H9 (cell line): ENCODE data around the gene DMD. TPM values are rescaled to one million over a fixed set of nuclear protein-coding genes. Genes with fewer than 3 reads are reported as not detected.
"Not testable (repeated sequence)": the region's sequence is repeated elsewhere in the genome, so short reads cannot be mapped to it uniquely, and the experiment has no call there.

Experiments used
- DNase-seq: peaks from one replicate; pipeline ENCODE4 v3.0.0-alpha.2; 2017
- H2AFZ ChIP-seq: one replicate; pipeline ENCODE4 v1.6.1; 2013; ENCODE audit warnings: mild to moderate bottlenecking, low read length, control low read depth, moderate library complexity
- H2AK5ac ChIP-seq: 2 replicates; pipeline ENCODE4 v1.6.1; 2013; ENCODE audit warnings: low read length, control low read depth, mixed read lengths; ENCODE audit not compliant: insufficient read length
- H2BK120ac ChIP-seq: one replicate; pipeline ENCODE4 v1.6.1; 2013; ENCODE audit warnings: low read depth, mild to moderate bottlenecking, low read length, control low read depth, inconsistent platforms; ENCODE audit not compliant: poor library complexity, severe bottlenecking
- H2BK12ac ChIP-seq: 2 replicates; pipeline ENCODE4 v1.6.1; 2013; ENCODE audit warnings: low read length, control low read depth, mixed read lengths, low read depth; ENCODE audit not compliant: insufficient read length
- H2BK15ac ChIP-seq: 2 replicates; pipeline ENCODE4 v1.6.1; 2013; ENCODE audit warnings: low read depth, low read length, control low read depth
- H2BK20ac ChIP-seq: one replicate; pipeline ENCODE4 v1.6.1; 2013; ENCODE audit warnings: low read depth, mild to moderate bottlenecking, low read length, control low read depth, inconsistent platforms; ENCODE audit not compliant: poor library complexity, severe bottlenecking
- H2BK5ac ChIP-seq: 2 replicates; pipeline ENCODE4 v1.6.1; 2013; ENCODE audit warnings: low read length, control low read depth, mixed read lengths; ENCODE audit not compliant: insufficient read length
- H3K14ac ChIP-seq: 2 replicates; pipeline ENCODE4 v1.6.1; 2013; ENCODE audit warnings: low read length, control low read depth; ENCODE audit not compliant: insufficient read depth
- H3K18ac ChIP-seq: 2 replicates; pipeline ENCODE4 v1.6.1; 2013; ENCODE audit warnings: low read depth, mild to moderate bottlenecking, mixed read lengths, low read length, control low read depth; ENCODE audit not compliant: insufficient read length
- H3K23ac ChIP-seq: 2 replicates; pipeline ENCODE4 v1.6.1; 2013; ENCODE audit warnings: low read length, control low read depth, mixed read lengths, low read depth; ENCODE audit not compliant: insufficient read length
- H3K23me2 ChIP-seq: 2 replicates; pipeline ENCODE4 v1.6.1; 2013; ENCODE audit warnings: low read depth, mild to moderate bottlenecking, mixed read lengths, low read length, control low read depth; ENCODE audit not compliant: insufficient read length, poor library complexity, severe bottlenecking
- H3K27ac ChIP-seq: 2 replicates; pipeline ENCODE4 v1.5.1; 2013; ENCODE audit warnings: low read length, control low read depth, mixed read lengths, low read depth; ENCODE audit not compliant: insufficient read length
- H3K27me3 ChIP-seq: 2 replicates; pipeline ENCODE4 v1.6.1; 2013; ENCODE audit warnings: low read length, control low read depth, inconsistent platforms; ENCODE audit not compliant: insufficient read depth
- H3K4ac ChIP-seq: 2 replicates; pipeline ENCODE4 v1.6.1; 2013; ENCODE audit warnings: low read depth, mild to moderate bottlenecking, control low read depth, inconsistent platforms, low read length, moderate library complexity
- H3K4me1 ChIP-seq: 2 replicates; pipeline ENCODE4 v1.6.1; 2013; ENCODE audit warnings: low read length, control low read depth, inconsistent platforms; ENCODE audit not compliant: insufficient read depth
- H3K4me2 ChIP-seq: 2 replicates; pipeline ENCODE4 v1.6.1; 2013; ENCODE audit warnings: low read length, control low read depth, mixed read lengths; ENCODE audit not compliant: insufficient read length, insufficient read depth
- H3K56ac ChIP-seq: 2 replicates; pipeline ENCODE4 v1.6.1; 2013; ENCODE audit warnings: low read depth, mild to moderate bottlenecking, mixed read lengths, low read length, control low read depth; ENCODE audit not compliant: insufficient read length
- H3K79me1 ChIP-seq: 2 replicates; pipeline ENCODE4 v1.6.1; 2013; ENCODE audit warnings: low read depth, mild to moderate bottlenecking, moderate library complexity, low read length, control low read depth, inconsistent platforms; ENCODE audit not compliant: insufficient read depth, poor library complexity, severe bottlenecking
- H3K79me2 ChIP-seq: 2 replicates; pipeline ENCODE4 v1.6.1; 2013; ENCODE audit warnings: low read length, control low read depth, inconsistent platforms; ENCODE audit not compliant: insufficient read depth
- H3K9ac ChIP-seq: 2 replicates; pipeline ENCODE4 v1.6.1; 2013; ENCODE audit warnings: low read length, control low read depth, mixed read lengths; ENCODE audit not compliant: insufficient read length; ENCODE audit errors: extremely low read depth
- H3K9me3 ChIP-seq: one replicate; pipeline ENCODE4 v1.6.1; 2013; ENCODE audit warnings: low read depth, low read length, inconsistent platforms; ENCODE audit not compliant: control insufficient read depth
- H3T11ph ChIP-seq: one replicate; pipeline ENCODE4 v1.6.1; 2013; ENCODE audit warnings: mild to moderate bottlenecking, low read length, control low read depth, inconsistent platforms
- H4K20me1 ChIP-seq: one replicate; pipeline ENCODE4 v1.6.1; 2013; ENCODE audit not compliant: control insufficient read depth, insufficient read length, insufficient read depth
- H4K5ac ChIP-seq: 2 replicates; pipeline ENCODE4 v1.6.1; 2013; ENCODE audit warnings: low read depth, mild to moderate bottlenecking, mixed read lengths, low read length, control low read depth; ENCODE audit not compliant: insufficient read length
- H4K8ac ChIP-seq: replicated peaks from 2 replicates; pipeline ENCODE4 v1.6.1; 2013; ENCODE audit warnings: low read length, control low read depth, mixed read lengths, low read depth; ENCODE audit not compliant: insufficient read length
- H4K91ac ChIP-seq: 2 replicates; pipeline ENCODE4 v1.6.1; 2013; ENCODE audit warnings: low read depth, mild to moderate bottlenecking, moderate library complexity, mixed read lengths, low read length, control low read depth; ENCODE audit not compliant: insufficient read length
- H3K27ac Mint-ChIP-seq, 3 experiments: 2 replicates in 2 of 3; 3 replicates in 1 of 3; pipeline ENCODE4 v1.8.0; 2020 to 2021; ENCODE audit warnings: mixed read lengths in 3 of 3, mild to moderate bottlenecking in 1 of 3, moderate library complexity in 1 of 3
- H3K27me3 Mint-ChIP-seq: 2 replicates; pipeline ENCODE4 v1.8.0; 2021; ENCODE audit warnings: low read depth, mild to moderate bottlenecking, moderate library complexity, mixed read lengths
- H3K36me3 Mint-ChIP-seq, 3 experiments: 2 replicates in 2 of 3; 3 replicates in 1 of 3; pipeline ENCODE4 v1.8.0; 2020 to 2021; ENCODE audit warnings: low read depth in 3 of 3, mixed read lengths in 3 of 3; ENCODE audit not compliant: insufficient read depth in 1 of 3
- H3K4me1 Mint-ChIP-seq, 2 experiments: 2 replicates each; pipeline ENCODE4 v1.8.0; 2020; ENCODE audit warnings: mixed read lengths in 2 of 2
- H3K4me3 Mint-ChIP-seq, 2 experiments: 2 replicates in 1 of 2; 3 replicates in 1 of 2; pipeline ENCODE4 v1.8.0; 2020 to 2021; ENCODE audit warnings: mild to moderate bottlenecking in 2 of 2, mixed read lengths in 2 of 2, moderate library complexity in 1 of 2
- H3K9me3 Mint-ChIP-seq, 2 experiments: 2 replicates in 1 of 2; 3 replicates in 1 of 2; pipeline ENCODE4 v1.8.0; 2020; ENCODE audit warnings: mild to moderate bottlenecking in 2 of 2, mixed read lengths in 2 of 2, moderate library complexity in 1 of 2
- CTCF ChIP-seq: fragments of 200-600 bp; sonication (generic); conservative IDR thresholded peaks from 3 replicates; pipeline ENCODE4 v1.8.0; 2021; ENCODE audit warnings: antibody characterized with exemption, mild to moderate bottlenecking
- WGBS: extraction: QIAGEN DNeasy Blood & Tissue Kit; methylation state at CpG from one replicate; pipeline ENCODE4 v1.1.7; 2013; ENCODE audit warnings: missing lambda C conversion rate, low lambda C conversion rate, mixed read lengths; ENCODE audit not compliant: insufficient read length; ENCODE audit errors: extremely low coverage; 5-methylcytosine and 5-hydroxymethylcytosine counted together
- total RNA-seq: library from RNA; stranded (reverse); gene quantifications from 2 replicates; pipeline ENCODE4 v1.2.1, GENCODE V29; 2021

The DMD gene
- total RNA-seq, 1 experiment from 2014 or later, result 3.8 TPM

- H2AFZ ChIP-seq, result no peak overlapping the region
- no peak overlapping the region for H3K27ac ChIP-seq
- H3K4me2 ChIP-seq, result no peak overlapping the region
These were observed 680.4 kb downstream of the DMD start for GRCh38 chrX:32530802-32531403.

GRCh38 chrX:32528451-32528850, 682.9 kb downstream of the DMD start:
- not testable (repeated sequence) for H3K4me3 Mint-ChIP-seq, H3T11ph ChIP-seq, H3K14ac ChIP-seq, H2AFZ ChIP-seq, H2BK120ac ChIP-seq, H2BK12ac ChIP-seq, H4K5ac ChIP-seq, H3K4me2 ChIP-seq, H3K56ac ChIP-seq, H3K27me3 Mint-ChIP-seq, H2BK5ac ChIP-seq, H4K20me1 ChIP-seq, H3K23me2 ChIP-seq, H3K79me2 ChIP-seq, H2AK5ac ChIP-seq, H3K79me1 ChIP-seq, H3K27ac ChIP-seq, H4K91ac ChIP-seq, DNase-seq, H4K8ac ChIP-seq, H3K18ac ChIP-seq, H2BK20ac ChIP-seq, H2BK15ac ChIP-seq, H3K4me1 ChIP-seq, H3K9ac ChIP-seq, H3K4ac ChIP-seq, H3K27me3 ChIP-seq, H3K36me3 Mint-ChIP-seq, H3K9me3 ChIP-seq, H3K23ac ChIP-seq
- peaks cover 8 to 10% of the 10 kb centered on the region in 2 experiments for H3K4me1 Mint-ChIP-seq
- peaks cover 0 to 29% of the 10 kb centered on the region in 2 experiments; a peak in 4 of 5 replicates for H3K9me3 Mint-ChIP-seq
- peak overlapping the region; percentile 81 to 93 (median 89); a peak in 5 of 7 replicates for H3K27ac Mint-ChIP-seq

More at GRCh38 chrX:32530802-32531403, 680.4 kb downstream of the DMD start:
- H2BK15ac ChIP-seq, result no peak overlapping the region
- no peak overlapping the region for H3K14ac ChIP-seq
- no peak overlapping the region for H3T11ph ChIP-seq
- no peak overlapping the region for H2AK5ac ChIP-seq
- DNase-seq, result no peak
- H3K9me3 Mint-ChIP-seq, result peaks cover 0 to 25% of the 10 kb centered on the region in 2 experiments; a peak in 4 of 5 replicates
- no peaks in the 10 kb centered on the region for H3K23me2 ChIP-seq
- no peak overlapping the region for H2BK12ac ChIP-seq
- no peak overlapping the region for H3K4ac ChIP-seq
- H3K4me1 Mint-ChIP-seq, result peaks cover 18 to 21% of the 10 kb centered on the region in 2 experiments
- no peak overlapping the region for H2BK20ac ChIP-seq
- no peaks in the 10 kb centered on the region; the same call in 1 of the 2 replicates for H3K4me1 ChIP-seq
- no peaks in the 10 kb centered on the region for H3K27me3 ChIP-seq
- H4K5ac ChIP-seq, result no peak overlapping the region
- H3K27ac Mint-ChIP-seq, result no peak overlapping the region
- peaks cover 0 to 2% (median 0%) of the 10 kb centered on the region in 3 experiments; a peak in 2 of 7 replicates for H3K36me3 Mint-ChIP-seq
- no peak overlapping the region for H3K18ac ChIP-seq
- H4K91ac ChIP-seq, result no peak overlapping the region
- no peaks in the 10 kb centered on the region for H3K79me2 ChIP-seq
- no peak overlapping the region for H2BK5ac ChIP-seq
- no peaks in the 10 kb centered on the region for H3K27me3 Mint-ChIP-seq
- H3K23ac ChIP-seq, result no peak overlapping the region
- no peak overlapping the region for H4K8ac ChIP-seq
- H3K56ac ChIP-seq, result no peak overlapping the region
- no peak overlapping the region for H2BK120ac ChIP-seq
- no peaks in the 10 kb centered on the region for H3K79me1 ChIP-seq
- no peak overlapping the region for H3K4me3 Mint-ChIP-seq
- no peaks in the 10 kb centered on the region for H3K9me3 ChIP-seq
- H4K20me1 ChIP-seq, result no peaks in the 10 kb centered on the region
- peak; percentile 91 for TF ChIP-seq CTCF
- WGBS, result no CpG with 5 or more reads among the region's 3 CpGs
- no peak overlapping the region for H3K9ac ChIP-seq
